ENCODE measurements around the gene ZBTB40.

- TF ChIP-seq POLR2A (IDR thresholded peaks at IDR 0.05; ENCODE audit: low read length): no peak
- TF ChIP-seq BHLHE40 (IDR thresholded peaks at IDR 0.05; ENCODE audit: low read depth, low read length): no peak
- no peak for TF ChIP-seq SMC3 (IDR thresholded peaks at IDR 0.05)
- TF ChIP-seq BCL3 (IDR thresholded peaks at IDR 0.05): no peak
- TF ChIP-seq, protein P1, sequence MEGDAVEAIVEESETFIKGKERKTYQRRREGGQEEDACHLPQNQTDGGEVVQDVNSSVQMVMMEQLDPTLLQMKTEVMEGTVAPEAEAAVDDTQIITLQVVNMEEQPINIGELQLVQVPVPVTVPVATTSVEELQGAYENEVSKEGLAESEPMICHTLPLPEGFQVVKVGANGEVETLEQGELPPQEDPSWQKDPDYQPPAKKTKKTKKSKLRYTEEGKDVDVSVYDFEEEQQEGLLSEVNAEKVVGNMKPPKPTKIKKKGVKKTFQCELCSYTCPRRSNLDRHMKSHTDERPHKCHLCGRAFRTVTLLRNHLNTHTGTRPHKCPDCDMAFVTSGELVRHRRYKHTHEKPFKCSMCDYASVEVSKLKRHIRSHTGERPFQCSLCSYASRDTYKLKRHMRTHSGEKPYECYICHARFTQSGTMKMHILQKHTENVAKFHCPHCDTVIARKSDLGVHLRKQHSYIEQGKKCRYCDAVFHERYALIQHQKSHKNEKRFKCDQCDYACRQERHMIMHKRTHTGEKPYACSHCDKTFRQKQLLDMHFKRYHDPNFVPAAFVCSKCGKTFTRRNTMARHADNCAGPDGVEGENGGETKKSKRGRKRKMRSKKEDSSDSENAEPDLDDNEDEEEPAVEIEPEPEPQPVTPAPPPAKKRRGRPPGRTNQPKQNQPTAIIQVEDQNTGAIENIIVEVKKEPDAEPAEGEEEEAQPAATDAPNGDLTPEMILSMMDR (IDR thresholded peaks at IDR 0.05): no peak
- no peak for TF ChIP-seq CEBPB (IDR thresholded peaks at IDR 0.05)
- no peak for TF ChIP-seq RAD21 (conservative IDR thresholded peaks at IDR 0.05 in 1 of 2, IDR thresholded peaks at IDR 0.05 in 1 of 2)
These were observed 5.7 kb downstream of the ZBTB40 start for GRCh38 chr1:22457345-22457744.
